Naive thymus-derived CD4-positive, alpha-beta T cell (primary cell): ENCODE measurements around the gene CREB3L2. TPM values are rescaled to one million over a fixed set of nuclear protein-coding genes. Genes with fewer than 3 reads are reported as not detected.
A peak's percentile ranks its signal among the peaks of the same experiment; 100 is the strongest.

Source experiments
- ATAC-seq: fragments of 150-1000 bp; cut with Tn5 transposase; 2 replicates; pipeline ENCODE4 v1.10.0; 2021; ENCODE audit warnings: mild to moderate bottlenecking, moderate library complexity
- CTCF ChIA-PET: fragments of 350-600 bp; sonication (Branson Sonifier 250); formaldehyde crosslinking; loops from one replicate; lab custom pipeline; 2021; ENCODE audit warnings: antibody characterized with exemption; lab: Charles Lee
- POLR2A ChIA-PET: fragments of 350-600 bp; sonication (Branson Sonifier 250); formaldehyde crosslinking; loops from one replicate; lab custom pipeline; 2021; ENCODE audit warnings: antibody characterized with exemption, inconsistent platforms; lab: Charles Lee
- DNase-seq, 9 donors: peaks; one replicate each; pipeline versions ENCODE4 v3.0.0 to v3.0.0-alpha.2; 2020 to 2022; ENCODE audit warnings: mixed read lengths in 1 of 9
- H3K27ac ChIP-seq: one replicate; pipeline ENCODE4 v1.7.0; 2013; ENCODE audit warnings: mild to moderate bottlenecking, low read depth, low read length, moderate library complexity
- H3K27me3 ChIP-seq, 2 donors: one replicate each; pipeline ENCODE4 v1.7.0; 2013; ENCODE audit warnings: low read length in 2 of 2, mild to moderate bottlenecking in 2 of 2, moderate library complexity in 2 of 2; ENCODE audit not compliant: control insufficient read depth in 2 of 2, insufficient read depth in 2 of 2
- H3K36me3 ChIP-seq, 3 experiments: 1 replicate in 2 of 3; 2 replicates in 1 of 3; pipeline ENCODE4 v1.7.0; 2013; ENCODE audit warnings: low read length in 3 of 3, mild to moderate bottlenecking in 3 of 3, moderate library complexity in 1 of 3; ENCODE audit not compliant: insufficient read depth in 3 of 3, control insufficient read depth in 2 of 3
- H3K4me1 ChIP-seq, 2 donors: one replicate each; pipeline ENCODE4 v1.7.0; 2013; ENCODE audit warnings: low read length in 2 of 2, mild to moderate bottlenecking in 2 of 2, moderate library complexity in 1 of 2; ENCODE audit not compliant: control insufficient read depth in 2 of 2, insufficient read depth in 2 of 2
- H3K4me3 ChIP-seq: 2 replicates; pipeline ENCODE4 v1.7.0; 2013; ENCODE audit warnings: mild to moderate bottlenecking, low read length
- H3K9me3 ChIP-seq, 3 experiments: 1 replicate in 2 of 3; 2 replicates in 1 of 3; pipeline ENCODE4 v1.7.0; 2013; ENCODE audit warnings: low read length in 3 of 3; ENCODE audit not compliant: control insufficient read depth in 2 of 3
- H3K27ac Mint-ChIP-seq, 9 donors: one replicate each; pipeline ENCODE4 v1.8.0; 2020 to 2022; ENCODE audit warnings: mixed read lengths in 9 of 9, mild to moderate bottlenecking in 8 of 9, moderate library complexity in 5 of 9, inconsistent platforms in 2 of 9
- H3K27me3 Mint-ChIP-seq, 5 donors: one replicate each; pipeline ENCODE4 v1.8.0; 2021 to 2022; ENCODE audit warnings: mixed read lengths in 5 of 5, mild to moderate bottlenecking in 1 of 5
- H3K36me3 Mint-ChIP-seq, 5 donors: one replicate each; pipeline ENCODE4 v1.8.0; 2020 to 2022; ENCODE audit warnings: mixed read lengths in 5 of 5, mild to moderate bottlenecking in 3 of 5, inconsistent platforms in 1 of 5
- H3K4me1 Mint-ChIP-seq, 7 donors: one replicate each; pipeline ENCODE4 v1.8.0; 2020 to 2022; ENCODE audit warnings: mixed read lengths in 7 of 7, mild to moderate bottlenecking in 3 of 7, inconsistent platforms in 1 of 7
- H3K4me3 Mint-ChIP-seq, 10 donors: one replicate each; pipeline ENCODE4 v1.8.0; 2020 to 2022; ENCODE audit warnings: mild to moderate bottlenecking in 10 of 10, mixed read lengths in 10 of 10, moderate library complexity in 6 of 10, inconsistent platforms in 2 of 10
- H3K9me3 Mint-ChIP-seq, 11 donors: one replicate each; pipeline ENCODE4 v1.8.0; 2020 to 2022; ENCODE audit warnings: mixed read lengths in 11 of 11, mild to moderate bottlenecking in 4 of 11, inconsistent platforms in 1 of 11, moderate library complexity in 1 of 11
- intact Hi-C, 2 donors: fragments of 100-400 bp; cut with micrococcal nuclease; formaldehyde crosslinking; loops; one replicate each; pipeline ENCODE4 v1.15.1; 2023
- polyA plus RNA-seq, 2 donors: library from polyadenylated mRNA; unstranded; fragments of 300-500 nt; fragmentation: Illumina TruSeq; gene quantifications; one replicate each; pipeline ENCODE4 v1.2.3, GENCODE V29; 2021
- total RNA-seq, 6 experiments: library from RNA in 5 of 6; stranded (reverse) in 5 of 6; gene quantifications; 1 replicate in 5 of 6; 2 replicates in 1 of 6; pipeline ENCODE4 v1.2.3 and lab custom pipeline; 2021 to 2026

CREB3L2 gene
- total and polyA plus RNA-seq, 7 experiments from 2014 or later, result 5.3 to 46.2 (median 18.1) TPM

- DNase-seq (peak; percentile 95 to 98 (median 97)), ATAC-seq (peak; percentile 95)
- H3K4me1 Mint-ChIP-seq, result peaks cover 9 to 54% (median 45%) of the 10 kb centered on the region in 7 donors
- Histone ChIP-seq H3K27ac (peak overlapping the region; percentile 79), H3K36me3 (peaks cover 0 to 5% (median 0%) of the 10 kb centered on the region in 3 experiments), H3K4me3 (peak overlapping the region; percentile 99), H3K4me1 (peaks cover 6 to 14% of the 10 kb centered on the region in 2 donors), H3K27me3 (no peaks in the 10 kb centered on the region), H3K9me3 (no peaks in the 10 kb centered on the region)
- peaks cover 0 to 12% (median 0%) of the 10 kb centered on the region in 5 donors for H3K36me3 Mint-ChIP-seq
- H3K27me3 Mint-ChIP-seq, result no peaks in the 10 kb centered on the region
- CTCF ChIA-PET, result interaction anchor here (0.6 to 4.0 kb wide), 9 partner anchors 8 to 158 kb away, joined by 3 to 33 read pairs (median 6); no protein-coding TSS in a partner anchor
- POLR2A ChIA-PET, result interaction anchor here (0.9 to 1.6 kb wide), 4 partner anchors 10 to 98 kb away, joined by 3 to 7 read pairs (median 4); no protein-coding TSS in a partner anchor
- H3K9me3 Mint-ChIP-seq, result peaks cover 0 to 3% (median 0%) of the 10 kb centered on the region in 11 donors
- intact Hi-C loops, result loop anchor here (1.0 to 10.0 kb wide), 13 partner anchors 10 to 1339 kb away; partner anchors contain the start of genes FMC1 (in 1 of the 2) and TRIM24 (in 1 of the 2)
- peak overlapping the region; percentile 67 to 95 (median 89) for H3K27ac Mint-ChIP-seq
- peak overlapping the region; percentile 89 to 96 (median 94) for H3K4me3 Mint-ChIP-seq
Observed at GRCh38 chr7:138002096-138002827, 376 bp upstream of the CREB3L2 start.

GRCh38 chr7:138000081-138000701 is 1.7 kb downstream of the CREB3L2 start:
- Histone ChIP-seq H3K27ac (no peak overlapping the region), H3K36me3 (peaks cover 0 to 5% (median 0%) of the 10 kb centered on the region in 3 experiments), H3K4me3 (no peak overlapping the region), H3K27me3 (no peaks in the 10 kb centered on the region), H3K4me1 (peaks cover 11 to 14% of the 10 kb centered on the region in 2 donors), H3K9me3 (no peaks in the 10 kb centered on the region)
- Mint-ChIP-seq H3K9me3 (peaks cover 0 to 3% (median 0%) of the 10 kb centered on the region in 11 donors), H3K4me1 (peaks cover 19 to 69% (median 60%) of the 10 kb centered on the region in 7 donors), H3K4me3 (peak overlapping the region; percentile 89 to 96 (median 94)), H3K27me3 (no peaks in the 10 kb centered on the region), H3K27ac (peak overlapping the region in 3 of 9 donors; percentile 0 to 90 (median 20)), H3K36me3 (peaks cover 0 to 23% (median 4%) of the 10 kb centered on the region in 5 donors)
- CTCF ChIA-PET, result interaction anchor here (1.0 to 2.2 kb wide), 4 partner anchors 9 to 97 kb away, joined by 3 to 8 read pairs (median 3); no protein-coding TSS in a partner anchor
- DNase-seq (no peak), ATAC-seq (no peak)
- intact Hi-C loops, result loop anchor here (1.0 to 10.0 kb wide), 4 partner anchors 78 to 1095 kb away; no protein-coding TSS in a partner anchor
- POLR2A ChIA-PET, result no interaction called here

GRCh38 chr7:137999496-138000080 is 2.3 kb downstream of the CREB3L2 start:
- Mint-ChIP-seq H3K4me3 (peak overlapping the region; percentile 39 to 96 (median 94)), H3K36me3 (peaks cover 0 to 23% (median 4%) of the 10 kb centered on the region in 5 donors), H3K27ac (peak overlapping the region in 1 of 9 donors; percentile 0), H3K9me3 (peaks cover 0 to 3% (median 0%) of the 10 kb centered on the region in 11 donors), H3K27me3 (no peaks in the 10 kb centered on the region), H3K4me1 (peaks cover 13 to 63% (median 55%) of the 10 kb centered on the region in 7 donors)
- intact Hi-C loops, result loop anchor here (1.0 to 10.0 kb wide), 4 partner anchors 77 to 1095 kb away; no protein-coding TSS in a partner anchor
- CTCF ChIA-PET, result interaction anchor here (1.0 to 2.2 kb wide), 4 partner anchors 9 to 96 kb away, joined by 3 to 8 read pairs (median 3); no protein-coding TSS in a partner anchor
- Histone ChIP-seq H3K9me3 (no peaks in the 10 kb centered on the region), H3K36me3 (peaks cover 0 to 5% (median 0%) of the 10 kb centered on the region in 3 experiments), H3K27ac (no peak overlapping the region), H3K4me1 (peaks cover 11 to 14% of the 10 kb centered on the region in 2 donors), H3K4me3 (no peak overlapping the region), H3K27me3 (no peaks in the 10 kb centered on the region)
- POLR2A ChIA-PET, result interaction anchor here (0.7 to 1.4 kb wide), 2 partner anchors 65 to 68 kb away, joined by 4 to 5 read pairs; no protein-coding TSS in a partner anchor
- ATAC-seq, result no peak
- no peak for DNase-seq

- POLR2A ChIA-PET, result no interaction called here
- intact Hi-C loops, result no loop called here
- Mint-ChIP-seq H3K9me3 (peaks cover 0 to 3% (median 0%) of the 10 kb centered on the region in 11 donors), H3K4me3 (no peak overlapping the region), H3K27ac (no peak overlapping the region), H3K36me3 (peaks cover 0 to 27% (median 4%) of the 10 kb centered on the region in 5 donors), H3K27me3 (no peaks in the 10 kb centered on the region), H3K4me1 (peaks cover 10 to 58% (median 55%) of the 10 kb centered on the region in 7 donors)
- Histone ChIP-seq H3K27me3 (no peaks in the 10 kb centered on the region), H3K36me3 (peaks cover 0 to 5% (median 0%) of the 10 kb centered on the region in 3 experiments), H3K4me1 (peaks cover 11 to 14% of the 10 kb centered on the region in 2 donors), H3K9me3 (no peaks in the 10 kb centered on the region), H3K4me3 (no peak overlapping the region), H3K27ac (no peak overlapping the region)
- no peak for ATAC-seq
- CTCF ChIA-PET, result interaction anchor here (1.7 kb wide), 1 partner anchor 9 kb away, joined by 7 read pairs; no protein-coding TSS in a partner anchor
- DNase-seq, result no peak
Observed at GRCh38 chr7:137998250-137998649, 3.6 kb downstream of the CREB3L2 start.

GRCh38 chr7:137996871-137997270 is 5.0 kb downstream of the CREB3L2 start:
- ATAC-seq, result no peak
- DNase-seq, result no peak
- Histone ChIP-seq H3K36me3 (peaks cover 0 to 4% (median 0%) of the 10 kb centered on the region in 3 experiments), H3K9me3 (no peaks in the 10 kb centered on the region), H3K4me1 (peaks cover 11 to 14% of the 10 kb centered on the region in 2 donors), H3K27me3 (no peaks in the 10 kb centered on the region), H3K4me3 (no peak overlapping the region), H3K27ac (no peak overlapping the region)
- ChIA-PET POLR2A (interaction anchor here (0.6 kb wide), 2 partner anchors 11 to 37 kb away, joined by 3 read pairs; no protein-coding TSS in a partner anchor), CTCF (no interaction called here)
- peak overlapping the region in 2 of 10 donors; percentile 36 to 38 for H3K4me3 Mint-ChIP-seq
- no peaks in the 10 kb centered on the region for H3K27me3 Mint-ChIP-seq
- no peak overlapping the region for H3K27ac Mint-ChIP-seq
- H3K36me3 Mint-ChIP-seq, result peaks cover 0 to 35% (median 13%) of the 10 kb centered on the region in 5 donors
- intact Hi-C loops, result no loop called here
- H3K9me3 Mint-ChIP-seq, result peaks cover 0 to under 1% (median 0%) of the 10 kb centered on the region in 11 donors
- H3K4me1 Mint-ChIP-seq, result peaks cover 21 to 65% (median 58%) of the 10 kb centered on the region in 7 donors
